Cardiac septum (tissue), 1 donor: ENCODE results near the gene ZRANB3. TPM values are rescaled to one million over a fixed set of nuclear protein-coding genes. Genes with fewer than 3 reads are reported as not detected.
"Not testable (repeated sequence)": the region's sequence is repeated elsewhere in the genome, so short reads cannot be mapped to it uniquely, and the experiment has no call there.

ENCODE experiments used
- DNase-seq: peaks from one replicate; pipeline ENCODE4 v3.0.0-alpha.2; 2020; ENCODE audit warnings: low spot score
- intact Hi-C: fragments of 100-400 bp; cut with DNase I; formaldehyde crosslinking; loops from one replicate; pipeline ENCODE4 v1.14.0; 2022
- total RNA-seq: library from RNA; stranded (reverse); fragmentation: NEBNext Ultra II Directional; extraction: Animal tissue kit (Norgen Biotek cat#: 25700); gene quantifications from one replicate; pipeline ENCODE4 v1.2.1, GENCODE V29; 2021
- donor health status: DM: no; HTN: no; CAD: no.

ZRANB3 gene
- total RNA-seq, 1 donor from 2014 or later = 1.4 TPM

GRCh38 chr2:135373702-135374101 is 157.3 kb downstream of the ZRANB3 start:
- DNase-seq = no peak
- intact Hi-C loops = no loop called here

- intact Hi-C loops = no loop called here
- no peak for DNase-seq
These were observed 181.1 kb downstream of the ZRANB3 start for GRCh38 chr2:135349941-135350340.

- DNase-seq, intact Hi-C loops: not testable (repeated sequence)
These were observed 182.8 kb downstream of the ZRANB3 start for GRCh38 chr2:135348096-135348704.

- intact Hi-C loops = no loop called here
- no peak for DNase-seq
These were observed 193.9 kb downstream of the ZRANB3 start for GRCh38 chr2:135337071-135337470.

GRCh38 chr2:135335256-135335655 is 195.8 kb downstream of the ZRANB3 start:
- no peak for DNase-seq
- intact Hi-C loops = no loop called here

GRCh38 chr2:135327146-135327545 is 203.9 kb downstream of the ZRANB3 start:
- no peak for DNase-seq
- intact Hi-C loops = no loop called here

- DNase-seq = no peak
- intact Hi-C loops = no loop called here
These were observed 210.3 kb downstream of the ZRANB3 start for GRCh38 chr2:135320465-135321355.

- intact Hi-C loops = no loop called here
- no peak for DNase-seq
These were observed 212.2 kb downstream of the ZRANB3 start for GRCh38 chr2:135318808-135319207.

GRCh38 chr2:135317375-135317774 is 213.6 kb downstream of the ZRANB3 start:
- no peak for DNase-seq
- intact Hi-C loops = no loop called here

- intact Hi-C loops = no loop called here
These were observed 219.1 kb downstream of the ZRANB3 start for GRCh38 chr2:135311962-135312361.

GRCh38 chr2:135311268-135311667 is 219.8 kb downstream of the ZRANB3 start:
- intact Hi-C loops = no loop called here
- DNase-seq = no peak

More at GRCh38 chr2:135311962-135312361, 219.1 kb downstream of the ZRANB3 start:
- DNase-seq = no peak

GRCh38 chr2:135304694-135305093 is 226.3 kb downstream of the ZRANB3 start:
- intact Hi-C loops = no loop called here

GRCh38 chr2:135299658-135300244 is 231.3 kb downstream of the ZRANB3 start:
- intact Hi-C loops = no loop called here
- no peak for DNase-seq

More at GRCh38 chr2:135304694-135305093, 226.3 kb downstream of the ZRANB3 start:
- no peak for DNase-seq

GRCh38 chr2:135299165-135299564 is 231.9 kb downstream of the ZRANB3 start:
- intact Hi-C loops = no loop called here
- no peak for DNase-seq

- DNase-seq, intact Hi-C loops: not testable (repeated sequence)
These were observed 243.9 kb downstream of the ZRANB3 start for GRCh38 chr2:135287121-135287520.

GRCh38 chr2:135285391-135285790 is 245.6 kb downstream of the ZRANB3 start:
- intact Hi-C loops = no loop called here
- DNase-seq = no peak

GRCh38 chr2:135281379-135281778 is 249.6 kb downstream of the ZRANB3 start:
- intact Hi-C loops = no loop called here
- DNase-seq = no peak

GRCh38 chr2:135279209-135279608 is 251.8 kb downstream of the ZRANB3 start:
- DNase-seq = no peak
- intact Hi-C loops = no loop called here

GRCh38 chr2:135276525-135276924 is 254.5 kb downstream of the ZRANB3 start:
- intact Hi-C loops = no loop called here
- no peak for DNase-seq

GRCh38 chr2:135271006-135271405 is 260.0 kb downstream of the ZRANB3 start:
- no peak for DNase-seq
- intact Hi-C loops = no loop called here
